Tibial artery (tissue), 4 donors: ENCODE data around the gene C11orf24.
"Not testable (repeated sequence)": the region's sequence is repeated elsewhere in the genome, so short reads cannot be mapped to it uniquely, and the experiment has no call there.

ENCODE experiments used
- DNase-seq, 2 donors: peaks; one replicate each; pipeline ENCODE4 v3.0.0-alpha.2; 2019
- H3K27ac ChIP-seq, 2 donors: fragments of 200-600 bp; sonication (generic) in 1 of 2; 1 replicate in 1 of 2; 2 replicates in 1 of 2; pipeline ENCODE4 v1.5.1; 2018 to 2019; ENCODE audit warnings: mild to moderate bottlenecking in 1 of 2
- H3K27me3 ChIP-seq, 2 donors: fragments of 200-600 bp; sonication (generic) in 1 of 2; one replicate each; pipeline versions ENCODE4 v1.5.1 to v1.6.0; 2016 to 2019
- H3K36me3 ChIP-seq, 3 donors: fragments of 200-600 bp; sonication (generic) in 2 of 3; one replicate each; pipeline ENCODE4 v1.5.1; 2016 to 2019; ENCODE audit warnings: mild to moderate bottlenecking in 2 of 3
- H3K4me1 ChIP-seq, 4 donors: fragments of 200-600 bp; sonication (generic) in 2 of 4; 1 replicate in 3 of 4; 2 replicates in 1 of 4; pipeline ENCODE4 v1.5.1; 2016 to 2019
- H3K4me3 ChIP-seq, 2 donors: fragments of 200-600 bp; sonication (generic) in 1 of 2; 1 replicate in 1 of 2; 2 replicates in 1 of 2; pipeline ENCODE4 v1.5.1; 2018 to 2019; ENCODE audit warnings: mild to moderate bottlenecking in 2 of 2
- H3K9me3 ChIP-seq, 3 donors: fragments of 200-600 bp; sonication (generic) in 1 of 3; one replicate each; pipeline ENCODE4 v1.5.1; 2016 to 2019
- CTCF ChIP-seq, 2 experiments: fragments of 200-600 bp in 1 of 2; fragments of 450-650 bp in 1 of 2; IDR thresholded peaks; one replicate each; pipeline ENCODE4 v1.5.1; 2017 to 2019; ENCODE audit warnings: antibody characterized with exemption in 2 of 2, mild to moderate bottlenecking in 1 of 2, moderate library complexity in 1 of 2
- intact Hi-C: fragments of 100-400 bp; cut with DNase I; formaldehyde crosslinking; loops from one replicate; pipeline ENCODE4 v1.15.0; 2023; ENCODE audit warnings: low total_unique reads

C11orf24 gene

GRCh38 chr11:68302670-68303069 lies 30.9 kb upstream of the C11orf24 start:
- Histone ChIP-seq H3K27me3 (no peaks in the 10 kb centered on the region), H3K4me1 (peaks cover 0 to 15% (median 5%) of the 10 kb centered on the region in 4 donors), H3K27ac (no peak overlapping the region), H3K36me3 (no peaks in the 10 kb centered on the region), H3K9me3 (no peaks in the 10 kb centered on the region), H3K4me3 (no peak overlapping the region)
- TF ChIP-seq CTCF (IDR thresholded peaks at IDR 0.05): no peak
- no peak for DNase-seq
- intact Hi-C loops: no loop called here

- Histone ChIP-seq H3K36me3 (no peaks in the 10 kb centered on the region), H3K27ac (no peak overlapping the region), H3K4me1 (peaks cover 0 to 18% (median 7%) of the 10 kb centered on the region in 4 donors), H3K4me3 (no peak overlapping the region), H3K9me3 (no peaks in the 10 kb centered on the region), H3K27me3 (no peaks in the 10 kb centered on the region)
- DNase-seq: no peak
- no peak for TF ChIP-seq CTCF (IDR thresholded peaks at IDR 0.05)
- intact Hi-C loops: no loop called here
Measured at GRCh38 chr11:68302256-68302655, 30.5 kb upstream of the C11orf24 start.

- Histone ChIP-seq H3K9me3 (no peaks in the 10 kb centered on the region), H3K36me3 (no peaks in the 10 kb centered on the region), H3K4me3 (no peak overlapping the region), H3K27me3 (no peaks in the 10 kb centered on the region), H3K4me1 (peaks cover 0 to 18% (median 7%) of the 10 kb centered on the region in 4 donors), H3K27ac (no peak overlapping the region)
- intact Hi-C loops: no loop called here
- TF ChIP-seq CTCF (IDR thresholded peaks at IDR 0.05): no peak
- no peak for DNase-seq
Measured at GRCh38 chr11:68300076-68300830, 28.5 kb upstream of the C11orf24 start.

- intact Hi-C loops: loop anchor here (2.0 to 10.0 kb wide), 3 partner anchors 41 to 145 kb away; partner anchors contain the start of gene KMT5B
- not testable (repeated sequence) for H3K27ac ChIP-seq, H3K4me3 ChIP-seq, H3K27me3 ChIP-seq, H3K36me3 ChIP-seq, H3K9me3 ChIP-seq, DNase-seq
- H3K4me1 ChIP-seq: peaks cover 0 to 18% (median 7%) of the 10 kb centered on the region in 4 donors
Measured at GRCh38 chr11:68299517-68299879, 27.7 kb upstream of the C11orf24 start.

- H3K4me3 ChIP-seq: no peak overlapping the region
- H3K27me3 ChIP-seq: no peaks in the 10 kb centered on the region
- H3K27ac ChIP-seq: no peak overlapping the region
- no peak for TF ChIP-seq CTCF (IDR thresholded peaks at IDR 0.05)
- intact Hi-C loops: loop anchor here (2.0 to 10.0 kb wide), 3 partner anchors 40 to 146 kb away; partner anchors contain the start of gene KMT5B
- H3K9me3 ChIP-seq: no peaks in the 10 kb centered on the region
- DNase-seq: no peak
- H3K36me3 ChIP-seq: no peaks in the 10 kb centered on the region
- peaks cover 0 to 18% (median 7%) of the 10 kb centered on the region in 4 donors for H3K4me1 ChIP-seq
Measured at GRCh38 chr11:68298659-68299516, 27.1 kb upstream of the C11orf24 start.
